ENCODE measurements around the gene ABCC8. TPM values are rescaled to one million over a fixed set of nuclear protein-coding genes. Genes with fewer than 3 reads are reported as not detected.

Gene ABCC8
- total RNA-seq, 1 donor from 2014 or later, result 1.1 TPM

DNA sequence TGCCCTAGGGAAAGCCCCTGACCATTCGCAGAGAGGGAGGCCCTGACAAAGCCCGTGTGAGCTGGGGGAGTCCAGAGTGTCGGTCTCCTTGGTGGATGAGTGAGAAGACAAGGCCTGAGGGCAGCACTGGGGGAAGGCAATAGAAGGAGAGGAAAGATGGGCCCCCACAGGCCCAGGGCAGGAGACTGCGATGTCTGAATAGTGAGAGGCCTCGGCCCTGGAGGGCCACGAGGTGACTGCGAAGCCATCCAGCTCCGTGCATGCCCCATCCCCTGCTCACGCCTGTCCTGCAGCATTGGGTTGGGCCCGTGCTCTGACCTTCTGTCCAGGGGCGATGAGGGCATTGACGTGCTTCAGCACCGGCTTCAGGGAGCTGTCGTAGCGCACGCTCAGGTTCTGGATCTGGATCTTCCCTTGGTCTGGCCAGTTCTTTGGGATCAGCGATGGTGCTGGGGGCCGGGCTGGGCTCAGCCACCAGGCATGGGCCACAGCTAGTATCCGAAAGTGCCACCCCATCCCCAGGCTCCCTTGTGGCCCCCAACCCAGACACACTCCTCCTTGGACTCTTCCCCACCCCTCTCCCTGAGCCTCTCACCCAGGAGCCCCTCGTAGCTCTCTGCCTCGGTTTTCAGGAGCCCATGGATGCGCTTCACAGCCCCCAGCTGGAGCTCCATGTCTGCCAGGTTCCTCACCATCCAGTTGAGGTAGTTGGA is 79.9 kb downstream of the ABCC8 start:
- TF ChIP-seq CTCF (IDR thresholded peaks at IDR 0.05; ENCODE audit: borderline replicate concordance), result no peak
- H3K36me3 ChIP-seq, result no peaks in the 10 kb centered on the region
- no peaks in the 10 kb centered on the region for H3K9me3 ChIP-seq (replicated peaks)
- no peak overlapping the region for H3K27ac ChIP-seq (replicated peaks)
- intact Hi-C loops (cut with micrococcal nuclease), result no loop called here
- DNase-seq, result no peak
- H3K4me1 ChIP-seq, result peaks cover 8% of the 10 kb centered on the region
- H3K4me3 ChIP-seq, result no peak overlapping the region
- H3K27me3 ChIP-seq (ENCODE audit: low read depth), result no peaks in the 10 kb centered on the region

DNA sequence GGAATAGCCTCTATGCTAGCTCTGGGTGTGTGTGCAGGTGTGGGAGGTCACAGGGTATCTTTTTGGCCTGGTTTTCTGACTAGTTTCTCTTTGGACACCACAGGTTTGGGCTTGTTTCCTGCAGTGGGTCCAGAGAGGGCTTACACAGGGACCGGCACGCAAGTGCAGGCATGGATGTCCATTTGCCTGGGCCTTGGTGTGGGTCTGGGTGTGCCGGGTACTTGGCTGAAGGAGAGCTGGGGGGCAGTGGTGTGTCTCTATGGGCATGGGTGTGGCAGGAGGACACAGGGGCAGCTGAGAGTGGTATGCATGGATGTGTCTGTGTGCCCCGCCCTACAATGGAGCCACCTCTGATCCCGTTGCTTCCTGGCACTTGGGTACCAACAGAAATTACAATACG is 80.7 kb downstream of the ABCC8 start:
- no peak for TF ChIP-seq CTCF (IDR thresholded peaks at IDR 0.05; ENCODE audit: borderline replicate concordance)
- intact Hi-C loops (cut with micrococcal nuclease), result no loop called here
- Histone ChIP-seq H3K9me3 (replicated peaks) (no peaks in the 10 kb centered on the region), H3K27ac (replicated peaks) (no peak overlapping the region), H3K4me3 (no peak overlapping the region), H3K27me3 (ENCODE audit: low read depth) (no peaks in the 10 kb centered on the region), H3K4me1 (no peaks in the 10 kb centered on the region), H3K36me3 (no peaks in the 10 kb centered on the region)
- DNase-seq, result no peak

GRCh38 chr11:17395554-17395961 is 81.1 kb downstream of the ABCC8 start:
- TF ChIP-seq CTCF (IDR thresholded peaks at IDR 0.05; ENCODE audit: borderline replicate concordance), result no peak
- H3K9me3 ChIP-seq (replicated peaks), result no peaks in the 10 kb centered on the region
- H3K4me3 ChIP-seq, result no peak overlapping the region
- DNase-seq, result no peak
- no peaks in the 10 kb centered on the region for H3K4me1 ChIP-seq
- intact Hi-C loops (cut with micrococcal nuclease), result no loop called here
- H3K27ac ChIP-seq (replicated peaks), result no peak overlapping the region
- H3K27me3 ChIP-seq (ENCODE audit: low read depth), result no peaks in the 10 kb centered on the region
- no peaks in the 10 kb centered on the region for H3K36me3 ChIP-seq

GRCh38 chr11:17394743-17395390 is 81.8 kb downstream of the ABCC8 start:
- intact Hi-C loops (cut with micrococcal nuclease), result no loop called here
- TF ChIP-seq CTCF (IDR thresholded peaks at IDR 0.05; ENCODE audit: borderline replicate concordance), result no peak
- Histone ChIP-seq H3K27ac (replicated peaks) (no peak overlapping the region), H3K9me3 (replicated peaks) (no peaks in the 10 kb centered on the region), H3K4me1 (peaks cover 1% of the 10 kb centered on the region), H3K36me3 (no peaks in the 10 kb centered on the region), H3K4me3 (no peak overlapping the region), H3K27me3 (ENCODE audit: low read depth) (no peaks in the 10 kb centered on the region)
- no peak for DNase-seq

GRCh38 chr11:17393472-17393871 is 83.2 kb downstream of the ABCC8 start:
- Histone ChIP-seq H3K27me3 (ENCODE audit: low read depth) (peaks cover 3% of the 10 kb centered on the region), H3K27ac (replicated peaks) (no peak overlapping the region), H3K4me1 (peaks cover 12% of the 10 kb centered on the region), H3K9me3 (replicated peaks) (no peaks in the 10 kb centered on the region), H3K4me3 (no peak overlapping the region), H3K36me3 (no peaks in the 10 kb centered on the region)
- DNase-seq, result no peak
- no peak for TF ChIP-seq CTCF (IDR thresholded peaks at IDR 0.05; ENCODE audit: borderline replicate concordance)
- intact Hi-C loops (cut with micrococcal nuclease), result no loop called here

Measured in left ventricle myocardium inferior (tissue), 1 donor.